HepG2 (cell line): ENCODE results near the gene TMCO4.
A peak's percentile ranks its signal among the peaks of the same experiment; 100 is the strongest.

Experiments used
- ATF2 ChIP-seq: sonication (generic); formaldehyde crosslinking; IDR thresholded peaks from 2 replicates; pipeline ENCODE4 v1.4.0; 2020; ENCODE audit warnings: missing genetic modification reagents
- CTCF ChIP-seq: sonication (generic); formaldehyde crosslinking; IDR thresholded peaks from 2 replicates; pipeline ENCODE4 v1.5.0; 2020; ENCODE audit warnings: mild to moderate bottlenecking, missing genetic modification reagents, moderate library complexity
- ELF4 ChIP-seq: sonication (generic); formaldehyde crosslinking; IDR thresholded peaks from 2 replicates; pipeline ENCODE4 v1.5.0; 2020; ENCODE audit warnings: missing genetic modification reagents, mild to moderate bottlenecking, moderate library complexity, borderline replicate concordance
- FOXK1 ChIP-seq: sonication (generic); formaldehyde crosslinking; IDR thresholded peaks from 2 replicates; pipeline ENCODE4 v1.4.0; 2020; ENCODE audit warnings: low read depth, missing genetic modification reagents, borderline replicate concordance
- GABPA ChIP-seq, 2 experiments: IDR thresholded peaks; 2 replicates each; pipeline ENCODE4 v1.6.1; 2011 to 2016; ENCODE audit warnings: low read depth in 2 of 2, low read length in 1 of 2, missing biosample characterization in 1 of 2, missing genetic modification characterization in 1 of 2
- RFX5 ChIP-seq: IDR thresholded peaks from 2 replicates; pipeline ENCODE4 v1.6.1; 2011; ENCODE audit warnings: low read depth, low read length, improper control_type of control experiment
- SP1 ChIP-seq, 2 experiments: fragments of 450-650 bp in 1 of 2; sonication (generic) in 1 of 2; formaldehyde crosslinking in 1 of 2; IDR thresholded peaks; 2 replicates each; pipeline versions ENCODE4 v1.4.0 to v1.6.1; 2016 to 2020; ENCODE audit warnings: missing genetic modification reagents in 1 of 2
- UBTF ChIP-seq: sonication (generic); formaldehyde crosslinking; IDR thresholded peaks from 2 replicates; pipeline ENCODE4 v1.4.0; 2020; ENCODE audit warnings: mild to moderate bottlenecking, missing genetic modification reagents
- ZBTB7A ChIP-seq: sonication (generic); formaldehyde crosslinking; IDR thresholded peaks from 2 replicates; pipeline ENCODE4 v1.8.0; 2022; ENCODE audit warnings: mild to moderate bottlenecking, missing genetic modification reagents

- TF ChIP-seq GABPA (IDR thresholded peaks at IDR 0.05; ENCODE audit: low read depth, low read length) (no peak), GABPA (CRISPR knock-in tag; IDR thresholded peaks at IDR 0.05; ENCODE audit: low read depth) (no peak), FOXK1 (no peak), RFX5 (no peak), SP1 (IDR thresholded peaks at IDR 0.05) (no peak), SP1 (CRISPR knock-in tag; IDR thresholded peaks at IDR 0.05) (no peak), CTCF (CRISPR knock-in tag) (peak; percentile 24; the same call in 1 of the 2 replicates), ELF4 (CRISPR knock-in tag) (no peak), ZBTB7A (CRISPR knock-in tag) (no peak), UBTF (CRISPR knock-in tag) (no peak), ATF2 (CRISPR knock-in tag) (no peak)
Observed at GRCh38 chr1:19643121-19643520, 156.6 kb downstream of the TMCO4 start.
